K562 (cell line): ENCODE measurements around the gene SGIP1. TPM values are rescaled to one million over a fixed set of nuclear protein-coding genes. Genes with fewer than 3 reads are reported as not detected.

Source experiments
- KAT7 ChIP-seq: sonication (generic); formaldehyde crosslinking; IDR thresholded peaks from 2 replicates; pipeline ENCODE4 v1.8.0; 2022; ENCODE audit warnings: missing genetic modification reagents, mild to moderate bottlenecking, borderline replicate concordance
- NKRF ChIP-seq: fragments of 450-650 bp; IDR thresholded peaks from 2 replicates; pipeline ENCODE4 v1.6.1; 2016; ENCODE audit warnings: borderline replicate concordance
- NR2F6 ChIP-seq: fragments of 450-650 bp; formaldehyde crosslinking; IDR thresholded peaks from 2 replicates; pipeline ENCODE4 v1.4.0; 2020; ENCODE audit warnings: mild to moderate bottlenecking
- PBX2 ChIP-seq, 2 experiments: IDR thresholded peaks in 1 of 2; conservative IDR thresholded peaks in 1 of 2; 2 replicates each; pipeline ENCODE4 v1.6.1; 2016; ENCODE audit warnings: low read depth in 2 of 2, mild to moderate bottlenecking in 1 of 2, missing compliant biosample characterization in 1 of 2, missing genetic modification characterization in 1 of 2, moderate library complexity in 1 of 2
- RHOXF2B ChIP-seq: fragments of 250-450 bp; sonication (Bioruptor Pico); conservative IDR thresholded peaks from 2 replicates; pipeline ENCODE4 v1.5.1; 2021
- WHSC1 ChIP-seq: IDR thresholded peaks from one replicate; pipeline ENCODE4 v1.6.1; 2012; ENCODE audit warnings: low read length, control low read depth, inconsistent platforms
- YY1 ChIP-seq, 3 experiments: IDR thresholded peaks; 2 replicates each; pipeline ENCODE4 v1.6.1; 2011; ENCODE audit warnings: low read length in 2 of 3, mild to moderate bottlenecking in 2 of 3, moderate library complexity in 2 of 3, borderline replicate concordance in 1 of 3, control low read depth in 1 of 3, low read depth in 1 of 3; ENCODE audit not compliant: insufficient read depth in 3 of 3, insufficient replicate concordance in 2 of 3, control insufficient read depth in 1 of 3, insufficient read length in 1 of 3; ENCODE audit errors: extremely low read depth in 1 of 3
- ZBTB40 ChIP-seq, 2 experiments: fragments of 450-650 bp in 1 of 2; sonication (generic) in 1 of 2; formaldehyde crosslinking in 1 of 2; IDR thresholded peaks; 2 replicates each; pipeline versions ENCODE4 v1.7.1 to v1.9.0; 2016 to 2022; ENCODE audit warnings: inconsistent platforms in 1 of 2, mild to moderate bottlenecking in 1 of 2, missing genetic modification reagents in 1 of 2
- polyA plus RNA-seq, 8 experiments: library from polyadenylated mRNA; depleted of rRNA in 4 of 8; stranded (reverse) in 5 of 8; unstranded in 3 of 8; fragments of >200 nt; fragmentation: Nextera tagmentation in 2 of 8; fragmentation: Illumina TruSeq in 1 of 8; extraction: Ambion mirVana in 2 of 8; extraction: Trizol in 1 of 8; gene quantifications; 2 replicates each; pipeline versions ENCODE4 v1.2.1 to v1.2.3, GENCODE V29; 2011 to 2014; ENCODE audit warnings: inconsistent platforms in 1 of 8, missing spikeins in 1 of 8
- total RNA-seq, 7 experiments: library from RNA; depleted of rRNA in 6 of 7; stranded (reverse); fragments of >200 nt in 6 of 7; fragmentation: Illumina TruSeq in 2 of 7; extraction: Trizol in 2 of 7; gene quantifications; 2 replicates each; pipeline versions ENCODE4 v1.2.1 to v1.2.3, GENCODE V29; 2011 to 2021; ENCODE audit warnings: low replicate concordance in 1 of 7

Gene SGIP1
- total and polyA plus RNA-seq, 9 of the 15 experiments (the other 6 are each of a cell fraction or from before 2014, with no cell fraction given) = 0.07 to 0.35 TPM; not detected in 7

- TF ChIP-seq ZBTB40 (IDR thresholded peaks at IDR 0.05) (no peak), ZBTB40 (CRISPR knock-in tag; IDR thresholded peaks at IDR 0.05) (no peak), RHOXF2B (CRISPR knock-in tag) (no peak), PBX2 (CRISPR knock-in tag; IDR thresholded peaks at IDR 0.05; ENCODE audit: low read depth) (no peak), PBX2 (tag; conservative IDR thresholded peaks at IDR 0.05; ENCODE audit: low read depth) (no peak), WHSC1 (no peak), NR2F6 (no peak), YY1 (IDR thresholded peaks at IDR 0.05; ENCODE audit: borderline replicate concordance in 1 of 3, control insufficient read depth in 1 of 3, extremely low read depth in 1 of 3, insufficient read depth in 3 of 3, insufficient read length in 1 of 3, insufficient replicate concordance in 2 of 3, low read depth in 1 of 3, low read length in 2 of 3) (no peak), NKRF (no peak), KAT7 (no peak)
- TF ChIP-seq, all 486 proteins: peak for 0
These were observed 31.9 kb upstream of the SGIP1 start (continued) for GRCh38 chr1:66502086-66502485.
